Fibroblast of skin of left quadriceps (primary cell): ENCODE measurements around the gene SGPP1.
"Not testable (repeated sequence)": the region's sequence is repeated elsewhere in the genome, so short reads cannot be mapped to it uniquely, and the experiment has no call there.

Experiments used
- DNase-seq, 2 experiments: peaks; one replicate each; pipeline ENCODE4 v3.0.0-alpha.2; 2013; ENCODE audit warnings: low read depth in 2 of 2

Gene SGPP1, protein sequence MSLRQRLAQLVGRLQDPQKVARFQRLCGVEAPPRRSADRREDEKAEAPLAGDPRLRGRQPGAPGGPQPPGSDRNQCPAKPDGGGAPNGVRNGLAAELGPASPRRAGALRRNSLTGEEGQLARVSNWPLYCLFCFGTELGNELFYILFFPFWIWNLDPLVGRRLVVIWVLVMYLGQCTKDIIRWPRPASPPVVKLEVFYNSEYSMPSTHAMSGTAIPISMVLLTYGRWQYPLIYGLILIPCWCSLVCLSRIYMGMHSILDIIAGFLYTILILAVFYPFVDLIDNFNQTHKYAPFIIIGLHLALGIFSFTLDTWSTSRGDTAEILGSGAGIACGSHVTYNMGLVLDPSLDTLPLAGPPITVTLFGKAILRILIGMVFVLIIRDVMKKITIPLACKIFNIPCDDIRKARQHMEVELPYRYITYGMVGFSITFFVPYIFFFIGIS

GRCh38 chr14:63727736-63728728 is at the start of gene SGPP1:
Gene SGPP1 (minus strand): TSS chr14:63728065. CDS start chr14:63727944, 121 bp downstream.
- DNase-seq, result peak; percentile 30 to 36

DNA sequence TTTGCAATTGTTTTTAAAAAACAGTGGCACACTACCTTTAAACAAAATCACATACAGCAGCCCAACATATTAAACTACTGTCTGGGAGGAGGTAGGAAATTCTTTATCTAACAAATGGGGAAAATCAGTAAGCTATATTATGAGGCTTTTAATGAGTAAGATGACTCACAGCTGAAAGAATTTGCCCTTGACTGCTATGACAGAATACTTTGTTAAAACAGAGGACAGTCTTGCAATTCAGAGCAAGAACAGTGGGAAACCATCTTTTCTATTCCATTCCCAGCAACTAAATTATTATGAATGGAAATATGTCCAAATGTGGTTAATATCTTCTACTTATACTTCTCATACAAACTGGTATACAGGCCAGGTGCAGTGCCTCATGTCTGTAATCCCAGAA is 49.2 kb upstream of the SGPP1 start:
- peak; percentile 29 to 36 for DNase-seq

GRCh38 chr14:63773504-63773903 is 45.6 kb upstream of the SGPP1 start:
- no peak for DNase-seq

DNA sequence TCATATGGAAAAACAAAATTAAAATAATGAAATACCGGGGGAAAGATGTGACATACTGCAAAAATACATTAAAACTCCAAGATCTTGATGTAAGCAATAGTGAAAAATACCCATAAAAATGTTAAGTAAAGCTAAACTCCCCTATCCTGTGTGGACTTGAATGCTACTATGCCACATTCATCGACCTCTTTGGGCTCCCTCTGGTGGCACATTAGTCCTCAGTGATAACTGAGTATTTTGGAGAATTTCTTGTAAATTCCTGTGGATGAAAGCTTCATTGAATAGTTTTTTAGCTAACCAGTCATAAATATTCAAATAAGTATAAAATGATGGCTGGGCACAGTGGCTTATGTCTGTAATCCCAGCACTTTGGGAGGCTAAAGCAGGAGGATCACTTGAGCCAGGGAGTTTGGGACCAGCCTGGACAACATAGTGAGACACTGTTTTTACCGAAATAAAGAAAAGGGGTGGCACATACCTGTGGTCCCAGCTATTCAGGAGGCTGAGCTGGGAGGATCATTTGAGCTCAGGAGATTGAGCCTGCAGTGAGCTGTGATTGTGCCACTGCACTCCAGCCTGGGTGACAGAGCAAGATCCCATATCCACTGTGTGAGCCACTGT is 42.4 kb upstream of the SGPP1 start:
- peak; percentile 12 to 14 for DNase-seq

- no peak for DNase-seq
These were observed 38.7 kb upstream of the SGPP1 start for GRCh38 chr14:63766611-63767010.

GRCh38 chr14:63764620-63765139 is 36.8 kb upstream of the SGPP1 start:
- no peak for DNase-seq

DNA sequence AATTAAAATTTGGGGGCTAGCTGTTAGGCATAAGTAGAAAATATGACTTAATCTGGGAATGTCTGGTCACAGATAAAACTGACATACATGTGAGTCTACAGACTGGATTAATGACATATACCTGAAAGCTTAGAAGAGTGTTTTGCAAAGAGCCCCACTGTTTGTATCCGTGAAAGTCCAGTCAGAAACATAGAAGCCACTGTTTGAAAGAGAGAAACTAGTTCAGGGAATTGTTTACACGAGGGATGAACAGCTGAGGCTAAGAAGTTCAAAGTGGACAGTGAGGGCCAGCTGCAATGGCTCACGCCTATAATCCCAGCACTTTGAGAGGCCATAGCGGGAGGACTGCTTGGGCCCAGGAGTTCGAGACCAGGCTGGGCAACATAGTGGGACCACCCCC is 36.2 kb upstream of the SGPP1 start:
- DNase-seq, result no peak

GRCh38 chr14:63761351-63762117 is 33.7 kb upstream of the SGPP1 start:
- no peak for DNase-seq

GRCh38 chr14:63760014-63760413 is 32.1 kb upstream of the SGPP1 start:
- DNase-seq, result no peak

- no peak for DNase-seq
These were observed 31.6 kb upstream of the SGPP1 start for GRCh38 chr14:63759456-63759855.

DNA sequence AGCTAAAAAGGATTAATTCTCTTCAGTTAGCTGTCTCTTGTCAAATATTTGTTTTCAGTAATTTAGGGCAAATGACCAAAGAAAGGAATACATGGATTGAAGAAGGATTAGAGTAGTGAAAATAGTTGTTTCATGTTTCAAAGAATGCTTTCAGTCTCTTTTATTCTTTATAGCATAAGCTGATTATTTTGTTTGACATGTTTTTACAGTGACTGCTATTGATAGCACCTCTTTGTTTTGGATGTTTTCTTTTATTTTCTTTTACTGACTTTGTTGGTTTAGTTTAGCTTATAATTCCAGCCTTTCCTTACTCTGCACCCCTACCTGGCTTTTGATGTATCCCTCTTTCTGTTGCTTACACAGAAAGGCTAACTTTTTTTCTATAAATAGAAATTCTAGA is 29.3 kb upstream of the SGPP1 start:
- DNase-seq, result no peak

DNA sequence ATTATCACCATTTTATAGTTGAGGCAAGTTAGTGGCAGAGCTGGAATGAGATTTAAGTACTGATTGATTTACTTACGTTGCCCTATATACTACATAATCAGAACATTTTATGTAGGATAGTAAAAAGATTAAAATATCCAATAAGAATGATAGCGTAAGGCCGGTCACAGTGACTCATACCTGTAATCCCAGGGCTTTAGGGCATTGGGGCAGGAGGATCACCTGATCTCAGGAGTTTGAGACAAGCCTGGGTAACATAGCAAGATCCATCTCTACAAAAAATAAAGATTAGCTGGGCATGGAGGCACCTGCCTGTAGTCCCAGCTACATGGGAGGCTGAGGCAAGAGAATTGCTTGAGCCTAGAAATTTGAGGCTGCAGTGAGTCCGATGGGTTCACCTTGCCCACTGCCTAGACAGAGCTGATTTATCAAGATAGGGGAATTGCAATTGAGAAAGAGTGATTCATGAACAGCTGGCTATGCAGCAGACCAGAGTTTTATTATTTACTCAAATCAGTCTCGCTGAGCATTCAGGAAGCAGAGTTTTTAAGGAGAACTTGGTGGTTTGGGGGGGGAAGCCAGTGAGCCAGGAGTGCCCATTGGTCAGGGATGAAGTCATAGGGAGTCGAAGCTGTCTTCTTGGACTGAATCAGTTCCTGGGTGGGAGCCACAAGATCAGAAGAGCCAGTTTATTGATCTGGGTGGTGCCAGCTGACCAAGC is 24.7 kb upstream of the SGPP1 start:
- DNase-seq, result no peak

GRCh38 chr14:63751076-63751475 is 23.2 kb upstream of the SGPP1 start:
- not testable (repeated sequence) for DNase-seq

DNA sequence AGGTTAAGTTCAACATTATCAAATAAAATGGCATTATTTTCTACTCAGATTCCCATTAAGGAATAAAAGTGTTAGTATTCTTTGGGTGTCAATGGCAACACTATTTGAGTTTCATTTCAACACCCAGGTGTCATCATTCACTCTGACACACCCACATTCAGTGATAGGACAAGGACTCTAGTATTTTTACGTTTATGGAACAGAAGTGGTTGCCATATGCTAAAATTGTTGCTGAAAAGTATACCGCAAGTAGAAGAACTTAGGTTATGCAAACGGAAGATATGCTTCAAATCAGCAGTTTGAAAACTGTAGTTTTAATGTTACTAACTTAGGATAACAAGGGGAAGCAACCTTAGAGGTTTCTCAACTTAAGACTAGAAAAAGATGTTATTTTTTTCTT is 20.0 kb upstream of the SGPP1 start:
- DNase-seq, result no peak

DNA sequence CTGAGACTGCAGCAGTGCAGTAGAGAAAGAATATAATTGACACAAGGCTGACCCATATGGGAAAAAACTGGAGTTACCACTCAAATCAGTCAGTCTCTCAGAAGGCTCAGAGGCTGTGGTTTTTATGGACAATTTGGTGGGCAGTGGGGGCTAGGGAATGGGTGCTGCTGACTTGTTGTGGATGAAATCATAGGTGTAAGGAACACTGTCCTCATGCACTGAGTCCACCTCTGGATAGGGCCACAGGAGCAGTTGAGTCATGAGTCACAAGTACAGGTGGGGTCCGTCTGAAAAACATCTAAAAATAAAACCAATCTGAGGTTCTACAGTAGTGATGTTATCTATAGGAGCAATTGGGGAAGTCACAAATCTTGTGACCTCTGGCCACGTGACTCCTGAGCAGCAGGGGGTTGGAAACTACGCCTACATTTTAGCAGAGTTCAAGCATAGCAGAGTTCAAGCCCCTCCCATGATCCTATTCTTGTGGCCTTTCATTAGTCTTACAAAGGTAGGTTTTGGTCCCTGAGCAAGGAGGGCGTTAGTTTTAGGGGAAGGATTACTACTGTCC is 18.1 kb upstream of the SGPP1 start:
- DNase-seq, result no peak

DNA sequence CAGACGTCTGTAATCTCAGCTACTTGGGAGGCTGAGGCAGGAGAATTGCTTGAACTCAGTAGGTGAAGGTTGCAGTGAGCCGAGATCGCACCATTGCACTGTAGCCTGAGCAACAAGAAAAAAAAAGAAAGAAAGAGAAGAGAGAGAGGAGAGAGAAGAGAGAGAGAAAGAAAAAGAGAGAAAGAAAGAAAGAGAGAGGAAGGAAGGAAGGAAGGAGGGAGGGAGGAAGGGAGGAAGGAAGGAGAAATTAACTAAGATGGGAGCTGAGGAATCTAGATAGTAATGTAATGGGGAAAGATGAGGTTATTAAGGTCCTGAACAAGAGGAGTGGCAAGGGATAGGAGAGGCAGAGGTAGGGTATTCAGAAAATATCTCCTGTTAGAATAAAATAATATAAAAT is 17.4 kb upstream of the SGPP1 start:
- no peak for DNase-seq

- no peak for DNase-seq
These were observed 9.7 kb upstream of the SGPP1 start for GRCh38 chr14:63737582-63738006.

DNA sequence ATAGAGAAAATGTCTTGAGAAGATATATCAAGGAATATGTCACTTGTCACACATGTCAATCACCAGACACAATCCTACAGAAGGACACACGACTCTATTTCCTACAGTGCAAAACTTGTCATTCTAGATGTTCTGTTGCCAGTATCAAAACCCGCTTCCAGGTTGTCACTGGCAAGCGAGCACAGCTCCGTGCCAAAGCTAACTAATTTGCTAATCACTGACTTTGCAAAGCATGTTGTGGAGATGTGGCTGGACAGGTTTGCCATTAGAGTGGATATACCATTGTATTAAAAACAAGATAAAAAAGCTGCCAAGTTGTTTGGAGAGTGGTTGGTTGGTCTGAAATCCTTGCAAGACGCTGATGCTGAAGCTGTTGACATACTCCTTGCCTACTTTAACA is 7.9 kb upstream of the SGPP1 start:
- DNase-seq, result no peak

DNA sequence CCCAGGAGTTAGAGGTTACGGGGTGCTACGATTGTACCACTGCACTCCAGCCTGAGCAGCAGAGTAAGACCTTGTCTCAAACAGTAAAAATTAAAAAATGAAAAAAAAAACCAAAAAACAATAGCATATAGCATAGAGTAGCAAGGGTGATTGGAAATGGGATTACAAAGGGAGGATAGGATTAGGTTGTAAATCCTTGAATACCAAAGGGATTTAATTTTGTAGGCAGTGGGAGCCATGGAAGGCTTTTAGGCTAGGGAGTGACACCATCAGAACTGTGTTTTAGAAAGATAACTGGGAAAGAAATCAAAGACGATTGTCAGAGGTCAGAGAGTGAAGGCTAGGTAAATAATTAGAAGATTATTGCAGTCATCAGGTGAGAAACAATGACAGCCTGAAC is 2.8 kb upstream of the SGPP1 start:
- DNase-seq, result no peak

DNA sequence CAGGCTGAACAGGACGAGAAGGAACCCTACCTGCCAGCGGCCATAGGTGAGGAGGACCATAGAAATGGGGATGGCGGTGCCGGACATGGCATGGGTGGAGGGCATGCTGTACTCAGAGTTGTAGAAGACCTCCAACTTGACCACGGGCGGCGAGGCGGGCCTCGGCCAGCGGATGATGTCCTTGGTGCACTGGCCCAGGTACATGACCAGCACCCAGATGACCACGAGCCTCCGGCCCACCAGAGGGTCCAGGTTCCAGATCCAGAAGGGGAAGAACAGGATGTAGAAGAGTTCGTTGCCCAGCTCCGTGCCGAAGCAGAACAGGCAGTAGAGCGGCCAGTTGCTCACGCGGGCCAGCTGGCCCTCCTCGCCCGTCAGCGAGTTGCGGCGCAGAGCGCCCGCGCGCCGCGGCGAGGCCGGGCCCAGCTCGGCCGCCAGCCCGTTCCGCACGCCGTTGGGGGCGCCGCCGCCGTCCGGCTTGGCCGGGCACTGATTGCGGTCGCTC is 582 bp downstream of the SGPP1 start:
- no peak for DNase-seq
